Activated CD4-positive, CD25-positive, alpha-beta regulatory T cell treated with anti-CD3 and anti-CD28 coated beads, Interleukin-2, amount 50 U/mL, for 16 hours (primary cell): ENCODE data around the gene RLN2.
"Not testable (repeated sequence)": the region's sequence is repeated elsewhere in the genome, so short reads cannot be mapped to it uniquely, and the experiment has no call there.

Experiments used
- DNase-seq: peaks from one replicate; pipeline ENCODE4 v3.0.0-alpha.2; 2020; ENCODE audit warnings: low read depth, low spot score

Gene RLN2, protein sequence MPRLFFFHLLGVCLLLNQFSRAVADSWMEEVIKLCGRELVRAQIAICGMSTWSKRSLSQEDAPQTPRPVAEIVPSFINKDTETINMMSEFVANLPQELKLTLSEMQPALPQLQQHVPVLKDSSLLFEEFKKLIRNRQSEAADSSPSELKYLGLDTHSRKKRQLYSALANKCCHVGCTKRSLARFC

DNA sequence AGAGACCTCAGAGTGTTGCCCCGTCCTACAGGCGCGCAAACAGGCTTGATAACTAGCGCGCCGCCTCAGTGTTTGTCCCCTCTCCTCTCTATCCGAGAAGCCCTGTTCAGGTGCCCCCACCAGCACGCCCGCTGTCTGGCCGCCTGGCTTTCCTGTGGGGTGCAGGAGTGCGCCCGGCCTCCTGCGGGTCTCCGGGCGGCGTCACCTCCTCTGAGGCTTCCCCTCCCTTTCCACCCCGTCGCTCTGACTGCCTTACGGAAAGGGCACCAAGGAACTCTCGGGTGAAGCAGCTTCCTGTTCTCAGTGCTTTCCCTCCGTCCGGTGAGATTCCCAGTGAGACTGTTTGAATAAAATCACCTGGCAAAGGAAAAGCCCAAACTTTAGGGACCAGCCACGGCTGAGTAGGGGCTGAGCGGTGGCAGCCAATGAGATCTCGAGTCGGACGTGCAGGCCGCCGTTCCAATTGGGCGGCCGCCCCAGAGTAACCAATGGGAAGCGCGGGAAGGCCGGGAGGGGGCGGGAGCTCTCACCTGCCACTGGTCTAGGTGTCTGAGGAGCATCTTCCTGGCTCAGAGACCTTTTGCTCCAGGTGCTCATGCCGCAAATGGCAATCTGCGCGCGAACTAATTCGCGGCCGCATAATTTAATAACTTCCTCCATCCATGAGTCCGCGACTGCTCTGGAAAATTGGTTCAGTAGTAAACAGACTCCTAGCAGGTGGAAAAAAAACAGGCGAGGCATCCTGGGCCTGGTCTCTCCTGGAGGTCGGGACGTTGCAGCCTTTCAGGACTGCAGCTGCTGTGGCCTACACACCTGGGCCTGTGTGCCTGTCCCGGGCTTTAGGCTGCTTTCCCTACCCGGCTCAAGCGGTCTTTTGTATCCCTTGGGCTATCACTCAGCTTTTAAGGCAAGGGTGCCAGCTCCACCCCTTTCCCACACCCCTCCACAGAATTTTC is at the start of gene RLN2:
TSS of gene RLN2 (minus strand) at position 877 of the 956 bp plus-strand sequence. CDS start at position 741, 136 bp downstream.
- not testable (repeated sequence) for DNase-seq

DNA sequence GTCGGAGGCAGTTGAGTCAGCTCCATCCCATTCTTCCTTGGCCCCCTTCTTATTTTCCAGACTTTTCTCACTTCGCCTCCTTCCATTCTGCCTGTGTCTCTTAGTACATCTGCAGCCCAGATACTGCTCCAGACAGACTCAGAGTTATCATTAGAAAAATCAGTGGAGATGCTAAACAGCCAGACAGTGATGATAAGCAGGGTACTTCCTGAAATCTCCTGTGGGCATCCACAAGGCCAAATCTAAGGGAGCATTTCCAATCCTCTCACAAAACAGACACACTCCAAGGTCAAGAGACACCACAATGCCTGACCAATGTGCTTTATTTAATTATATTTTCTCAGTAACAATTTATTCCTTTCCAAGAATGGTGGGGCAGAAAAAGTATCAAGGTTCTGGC is 49.7 kb upstream of the RLN2 start:
- no peak for DNase-seq

GRCh38 chr9:5352637-5353248 is 48.2 kb upstream of the RLN2 start:
- DNase-seq = no peak

DNA sequence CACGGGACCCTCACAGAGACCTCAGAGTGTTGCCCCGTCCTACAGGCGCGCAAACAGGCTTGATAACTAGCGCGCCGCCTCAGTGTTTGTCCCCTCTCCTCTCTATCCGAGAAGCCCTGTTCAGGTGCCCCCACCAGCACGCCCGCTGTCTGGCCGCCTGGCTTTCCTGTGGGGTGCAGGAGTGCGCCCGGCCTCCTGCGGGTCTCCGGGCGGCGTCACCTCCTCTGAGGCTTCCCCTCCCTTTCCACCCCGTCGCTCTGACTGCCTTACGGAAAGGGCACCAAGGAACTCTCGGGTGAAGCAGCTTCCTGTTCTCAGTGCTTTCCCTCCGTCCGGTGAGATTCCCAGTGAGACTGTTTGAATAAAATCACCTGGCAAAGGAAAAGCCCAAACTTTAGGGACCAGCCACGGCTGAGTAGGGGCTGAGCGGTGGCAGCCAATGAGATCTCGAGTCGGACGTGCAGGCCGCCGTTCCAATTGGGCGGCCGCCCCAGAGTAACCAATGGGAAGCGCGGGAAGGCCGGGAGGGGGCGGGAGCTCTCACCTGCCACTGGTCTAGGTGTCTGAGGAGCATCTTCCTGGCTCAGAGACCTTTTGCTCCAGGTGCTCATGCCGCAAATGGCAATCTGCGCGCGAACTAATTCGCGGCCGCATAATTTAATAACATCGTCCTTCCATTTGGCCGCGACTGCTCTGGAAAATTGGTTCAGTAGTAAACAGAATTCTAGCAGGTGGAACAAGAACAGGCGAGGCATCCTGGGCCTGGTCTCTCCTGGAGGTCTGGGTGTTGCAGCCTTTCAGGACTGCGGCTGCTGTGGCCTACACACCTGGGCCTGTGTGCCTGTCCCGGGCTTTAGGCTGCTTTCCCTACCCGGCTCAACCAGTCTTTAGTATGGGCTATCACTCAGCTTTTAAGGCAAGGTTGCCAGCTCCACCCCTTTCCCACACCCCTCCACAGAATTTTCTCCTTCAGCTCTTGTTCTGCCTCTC is 34.8 kb upstream of the RLN2 start, which contains the start of gene RLN1:
TSS of gene RLN1 (minus strand) at position 885 of the 990 bp plus-strand sequence. CDS start at position 755, 130 bp downstream.
- not testable (repeated sequence) for DNase-seq

GRCh38 chr9:5336688-5337087 is 32.2 kb upstream of the RLN2 start:
- DNase-seq = no peak

DNA sequence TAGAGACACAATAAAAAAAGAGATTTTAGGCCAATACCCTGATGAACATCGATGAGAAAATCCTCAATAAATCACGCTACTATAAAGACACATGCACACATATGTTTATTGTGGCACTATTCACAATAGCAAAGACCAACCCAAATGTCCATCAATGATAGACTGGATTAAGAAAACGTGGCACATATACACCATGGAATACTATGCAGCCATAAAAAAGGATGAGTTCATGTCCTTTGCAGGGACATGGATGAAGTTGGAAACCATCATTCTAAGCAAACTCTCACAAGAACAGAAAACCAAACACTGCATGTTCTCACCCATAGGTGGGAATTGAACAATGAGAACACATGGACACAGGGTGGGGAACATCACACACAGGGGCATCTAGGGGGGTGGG is 26.8 kb upstream of the RLN2 start:
- DNase-seq = not testable (repeated sequence)

DNA sequence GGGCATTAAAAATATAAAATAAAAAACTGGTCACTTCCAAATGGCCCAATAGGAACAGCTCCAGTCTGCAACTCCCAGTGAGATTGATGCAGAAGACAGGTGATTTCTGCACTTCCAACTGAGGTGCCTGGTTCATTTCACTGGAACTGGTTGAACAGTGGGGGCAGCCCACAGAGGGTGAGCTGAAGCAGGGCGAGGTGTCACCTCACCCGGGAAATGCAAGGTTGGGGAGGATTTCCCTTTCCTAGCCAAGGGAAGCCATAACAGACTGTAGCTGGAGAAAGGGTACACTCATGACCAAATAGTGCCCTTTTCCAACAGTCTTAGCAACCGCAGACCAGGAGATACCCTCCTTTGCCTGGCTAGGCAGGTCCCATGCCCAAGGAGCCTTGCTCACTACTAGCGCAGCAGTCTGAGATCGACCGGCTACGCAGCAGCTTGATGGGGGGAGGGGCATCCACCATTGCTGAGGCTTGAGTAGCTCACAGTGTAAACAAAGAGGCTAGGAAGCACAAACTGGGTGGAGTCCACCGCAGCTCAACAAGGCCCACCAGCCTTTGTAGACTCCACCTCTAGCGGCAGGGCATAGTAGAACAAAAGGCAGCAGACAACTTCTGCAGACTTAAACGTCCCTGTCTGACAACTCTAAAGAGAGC is 22.5 kb upstream of the RLN2 start:
- no peak for DNase-seq

- no peak for DNase-seq
Observed at GRCh38 chr9:5326187-5326586, 21.7 kb upstream of the RLN2 start.

GRCh38 chr9:5321601-5322000 is 17.1 kb upstream of the RLN2 start:
- not testable (repeated sequence) for DNase-seq

GRCh38 chr9:5321058-5321457 is 16.5 kb upstream of the RLN2 start:
- no peak for DNase-seq

DNA sequence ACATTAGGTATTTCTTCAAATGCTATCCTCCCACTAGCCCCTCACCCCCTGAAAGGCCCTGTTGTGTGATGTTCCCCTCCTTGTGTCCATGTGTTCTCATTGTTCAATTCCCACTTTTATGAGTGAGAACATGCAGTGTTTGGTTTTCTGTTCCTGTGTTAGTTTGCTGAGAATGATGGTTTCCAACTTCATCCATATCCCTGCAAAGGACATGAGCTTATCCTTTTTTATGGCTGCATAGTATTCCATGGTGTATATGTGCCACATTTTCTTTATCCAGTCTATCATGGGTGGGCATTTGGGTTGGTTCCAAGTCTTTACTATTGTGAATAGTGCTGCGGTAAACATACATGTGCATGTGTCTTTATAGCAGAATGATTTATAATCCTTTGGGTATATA is 11.9 kb upstream of the RLN2 start:
- not testable (repeated sequence) for DNase-seq

GRCh38 chr9:5315187-5315923 is 10.8 kb upstream of the RLN2 start:
- no peak for DNase-seq

GRCh38 chr9:5310851-5311250 is 6.3 kb upstream of the RLN2 start:
- no peak for DNase-seq

GRCh38 chr9:5305741-5306140 is 1.2 kb upstream of the RLN2 start:
- no peak for DNase-seq

DNA sequence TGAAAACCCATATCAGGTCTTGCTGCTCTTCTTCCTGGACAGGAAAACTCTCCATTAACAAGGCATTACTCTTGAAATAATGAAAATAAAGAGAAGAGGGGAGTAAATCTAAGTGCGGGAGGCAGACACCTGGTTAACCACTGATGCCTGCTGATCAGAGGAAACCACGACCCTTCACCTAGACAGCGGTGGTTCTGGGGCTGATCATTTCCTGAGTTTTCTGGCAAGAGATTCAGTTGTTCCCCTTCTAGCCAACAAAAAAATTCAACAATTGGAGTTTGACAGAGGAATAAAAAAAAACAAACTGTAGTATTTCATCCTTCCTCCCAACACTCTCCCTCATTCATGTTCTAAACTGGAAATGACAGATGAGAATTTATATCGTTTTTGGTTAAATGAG is 3.0 kb downstream of the RLN2 start:
- no peak for DNase-seq

GRCh38 chr9:5292141-5292540 is 12.4 kb downstream of the RLN2 start:
- DNase-seq = no peak

- no peak for DNase-seq
Observed at GRCh38 chr9:5288591-5288990, 15.9 kb downstream of the RLN2 start.

DNA sequence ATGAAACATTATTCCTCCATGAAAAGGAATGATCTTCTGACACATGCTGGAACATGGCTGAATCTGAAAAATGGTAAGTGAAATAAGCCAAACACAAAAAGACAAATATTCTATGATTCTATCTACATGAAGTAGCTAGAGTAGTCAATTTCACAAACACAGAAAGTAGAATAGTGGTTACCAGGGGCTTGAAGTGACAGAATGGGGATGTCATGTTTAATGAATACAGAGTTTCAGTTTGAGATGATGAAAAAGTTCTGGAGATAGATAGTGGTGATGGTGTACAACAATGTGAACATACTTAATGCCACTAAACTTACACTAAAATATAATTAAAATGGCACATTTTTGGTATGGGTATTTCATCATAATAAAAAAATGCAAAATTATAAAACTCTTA is 18.3 kb downstream of the RLN2 start:
- DNase-seq = no peak

GRCh38 chr9:5278486-5278885 is 26.0 kb downstream of the RLN2 start:
- no peak for DNase-seq

DNA sequence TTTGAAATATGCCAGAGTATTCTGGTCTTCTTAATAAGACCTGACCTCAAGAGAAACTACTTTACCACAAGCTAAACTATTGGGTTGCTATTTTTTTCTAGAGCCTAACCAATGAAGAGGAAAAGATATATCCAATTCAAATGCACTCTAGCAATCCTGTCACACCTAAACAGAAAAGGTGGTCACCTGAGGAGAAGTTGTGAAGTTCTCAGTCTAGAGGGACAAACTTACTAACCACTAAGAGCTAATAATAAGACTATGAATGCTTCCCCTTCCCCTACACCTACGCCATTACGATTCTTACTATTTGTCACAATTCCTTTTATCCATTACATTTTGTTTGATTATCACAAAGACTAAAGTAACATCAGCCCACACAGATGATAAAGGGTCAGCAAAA is 29.7 kb downstream of the RLN2 start:
- no peak for DNase-seq
